ENCODE measurements around the gene ELOVL6. TPM values are rescaled to one million over a fixed set of nuclear protein-coding genes. Genes with fewer than 3 reads are reported as not detected.

The ELOVL6 gene
- total and polyA plus RNA-seq, 10 donors, result 0.58 to 4.5 (median 3.3) TPM

DNA sequence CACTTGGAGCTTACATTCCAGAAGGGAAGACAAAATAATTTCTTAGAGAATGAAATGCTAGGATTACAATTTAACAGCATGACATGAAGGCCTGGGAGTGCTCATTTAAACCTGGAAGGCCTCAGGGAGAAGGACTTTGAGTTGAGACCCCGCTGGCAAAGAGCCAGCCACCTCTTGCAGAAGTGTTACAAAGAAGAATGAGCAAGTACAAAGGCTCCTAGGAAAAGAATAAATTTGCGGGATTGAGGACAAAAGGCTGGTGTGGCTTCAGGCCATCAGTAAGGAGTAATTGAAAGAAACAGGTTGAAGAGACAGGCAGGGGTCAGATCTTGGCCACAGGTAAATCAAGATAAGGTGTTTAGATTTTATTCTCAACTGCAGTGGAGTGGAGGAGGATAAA is 3.1 kb upstream of the ELOVL6 start:
- DNase-seq, result no peak
- Histone ChIP-seq H3K27ac (no peak overlapping the region), H3K27me3 (replicated peaks in 1 of 7) (peaks cover 0 to 9% (median 0%) of the 10 kb centered on the region in 7 donors), H3K9me3 (no peaks in the 10 kb centered on the region), H3K36me3 (no peaks in the 10 kb centered on the region), H3K4me3 (no peak overlapping the region), H3K4me1 (peaks cover 0 to 22% (median 13%) of the 10 kb centered on the region in 6 donors)
- TF ChIP-seq POLR2A (IDR thresholded peaks at IDR 0.05) (no peak), CTCF (IDR thresholded peaks at IDR 0.05 in 8 of 11, conservative IDR thresholded peaks at IDR 0.05 in 3 of 11) (no peak), POLR2AphosphoS5 (IDR thresholded peaks at IDR 0.05) (no peak)
- intact Hi-C loops (cut with DNase I; ENCODE audit: low total_unique reads), result no loop called here
- WGBS, 5 donors, result 74 to 85% (median 80%) methylated on average over 2 of the region's 2 CpGs

DNA sequence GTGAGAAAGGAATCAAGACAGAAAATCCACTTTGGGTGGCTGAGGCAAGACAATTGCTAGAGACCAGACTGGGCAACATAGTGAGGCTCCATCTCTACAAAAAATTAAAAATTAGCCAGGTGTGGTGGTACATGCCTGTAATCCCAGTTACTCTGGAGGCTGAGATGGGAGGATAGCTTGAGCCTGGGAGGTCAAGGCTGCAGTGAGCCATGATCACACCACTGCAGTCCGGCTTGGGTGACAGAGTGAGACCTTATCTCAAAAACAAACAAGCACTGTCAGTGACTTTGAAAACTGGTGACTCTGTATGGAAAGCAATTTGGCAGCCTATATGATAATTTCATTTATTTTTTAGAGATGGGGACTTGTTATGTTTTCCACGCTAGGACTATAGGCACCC is 2.3 kb upstream of the ELOVL6 start:
- DNase-seq, result no peak
- Histone ChIP-seq H3K27ac (no peak overlapping the region), H3K9me3 (no peaks in the 10 kb centered on the region), H3K4me3 (no peak overlapping the region), H3K36me3 (no peaks in the 10 kb centered on the region), H3K4me1 (peaks cover 0 to 30% (median 19%) of the 10 kb centered on the region in 6 donors), H3K27me3 (replicated peaks in 1 of 7) (peaks cover 0 to 9% (median 0%) of the 10 kb centered on the region in 7 donors)
- intact Hi-C loops (cut with DNase I; ENCODE audit: low total_unique reads), result no loop called here
- WGBS, 5 donors, result 89 to 99% (median 94%) methylated on average over 2 of the region's 2 CpGs
- TF ChIP-seq POLR2A (IDR thresholded peaks at IDR 0.05) (no peak), CTCF (IDR thresholded peaks at IDR 0.05 in 8 of 11, conservative IDR thresholded peaks at IDR 0.05 in 3 of 11) (no peak), POLR2AphosphoS5 (IDR thresholded peaks at IDR 0.05) (no peak)

DNA sequence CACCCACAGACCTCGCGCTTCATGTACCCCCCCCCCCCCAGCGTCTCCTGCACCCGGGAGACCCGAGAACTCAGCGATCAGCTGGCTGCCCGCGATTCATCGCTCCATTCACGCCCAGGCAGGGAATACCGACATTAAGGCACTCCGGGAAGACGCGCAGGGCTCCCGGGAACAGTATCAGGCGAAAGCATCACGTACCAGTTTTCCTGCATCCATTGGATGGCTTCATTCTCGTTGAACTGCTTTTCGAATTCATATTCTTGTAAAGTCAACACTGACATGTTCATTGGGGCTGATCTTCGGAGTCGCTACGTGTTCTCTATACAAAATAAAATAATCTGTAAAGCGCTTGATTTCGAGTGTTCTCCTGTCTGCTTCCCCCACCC is 373 bp downstream of the ELOVL6 start:
- intact Hi-C loops (cut with DNase I; ENCODE audit: low total_unique reads), result loop anchor here (5.0 kb wide), 1 partner anchor 146 kb away; no protein-coding TSS in a partner anchor
- peak overlapping the region; percentile 75 to 96 (median 89) for H3K4me3 ChIP-seq
- peaks cover 0 to 56% (median 33%) of the 10 kb centered on the region in 6 donors for H3K4me1 ChIP-seq
- H3K9me3 ChIP-seq, result no peaks in the 10 kb centered on the region
- no peak for TF ChIP-seq POLR2AphosphoS5 (IDR thresholded peaks at IDR 0.05)
- no peak for TF ChIP-seq POLR2A (IDR thresholded peaks at IDR 0.05)
- TF ChIP-seq CTCF (IDR thresholded peaks at IDR 0.05 in 8 of 11, conservative IDR thresholded peaks at IDR 0.05 in 3 of 11), result no peak
- DNase-seq, result peak; percentile 74
- peak overlapping the region in 6 of 8 donors; percentile 33 to 92 (median 90) for H3K27ac ChIP-seq
- peaks cover 0 to 9% (median 0%) of the 10 kb centered on the region in 7 donors for H3K27me3 ChIP-seq (replicated peaks in 1 of 7)
- H3K36me3 ChIP-seq, result no peaks in the 10 kb centered on the region
- 0 to 2% (median 0%) methylated on average over 22 to 24 of the region's 24 CpGs for WGBS, 5 donors

DNA sequence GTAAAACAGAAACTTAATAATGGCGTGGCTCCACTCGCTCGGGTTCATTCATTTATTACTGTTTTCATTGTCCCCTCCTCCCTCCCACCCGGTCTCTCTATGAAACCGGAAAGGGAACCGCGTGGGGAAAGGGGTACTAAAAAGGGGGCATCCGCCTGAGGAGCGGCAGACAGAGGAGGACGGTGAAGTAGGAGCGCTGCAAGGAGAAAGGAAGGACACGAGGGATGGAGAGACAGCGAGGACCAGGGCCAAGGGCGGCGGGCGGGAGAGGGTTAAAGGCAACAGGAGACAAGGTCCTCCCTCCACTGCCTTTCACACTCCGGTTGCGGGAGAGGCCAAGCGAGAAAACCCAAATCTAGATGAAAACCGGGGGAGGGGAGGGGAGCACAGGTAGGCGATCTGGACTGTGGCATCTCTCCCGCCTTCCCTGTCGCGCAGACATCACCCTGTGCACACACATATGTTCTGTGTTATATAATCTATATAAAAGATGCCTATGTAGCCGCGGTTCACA is 829 bp downstream of the ELOVL6 start:
- peak; percentile 81 for DNase-seq
- WGBS, 5 donors, result 0 to 1% (median 1%) methylated on average over 25 to 26 of the region's 26 CpGs
- Histone ChIP-seq H3K36me3 (no peaks in the 10 kb centered on the region), H3K27me3 (replicated peaks in 1 of 7) (peaks cover 0 to 9% (median 0%) of the 10 kb centered on the region in 7 donors), H3K9me3 (no peaks in the 10 kb centered on the region), H3K4me1 (peaks cover 0 to 57% (median 33%) of the 10 kb centered on the region in 6 donors), H3K27ac (peak overlapping the region in 7 of 8 donors; percentile 88 to 92 (median 91)), H3K4me3 (peak overlapping the region; percentile 75 to 96 (median 89))
- TF ChIP-seq CTCF (IDR thresholded peaks at IDR 0.05 in 8 of 11, conservative IDR thresholded peaks at IDR 0.05 in 3 of 11), result no peak
- no peak for TF ChIP-seq POLR2A (IDR thresholded peaks at IDR 0.05)
- TF ChIP-seq POLR2AphosphoS5 (IDR thresholded peaks at IDR 0.05), result peak in 2 of 3 donors; percentile 30 to 35
- intact Hi-C loops (cut with DNase I; ENCODE audit: low total_unique reads), result loop anchor here (5.0 kb wide), 1 partner anchor 145 kb away; no protein-coding TSS in a partner anchor

Measured in spleen (tissue), 11 donors.